Measurements from ENCODE around the gene MAP2K3. TPM values are rescaled to one million over a fixed set of nuclear protein-coding genes. Genes with fewer than 3 reads are reported as not detected.

MAP2K3 gene
- total and polyA plus RNA-seq, 2 donors (not counting 3 experiments of a cell fraction or from before 2014, with no cell fraction given) = 15.3 to 36.3 TPM

- Histone ChIP-seq H3K27ac (ENCODE audit: insufficient read depth, low read depth, low read length) (no peak overlapping the region), H3K4me2 (ENCODE audit: insufficient read depth, low read length) (no peak overlapping the region), H3K36me3 (ENCODE audit: control insufficient read depth in 2 of 2, extremely low read depth in 1 of 2, insufficient read depth in 2 of 2, low read length in 2 of 2) (no peaks in the 10 kb centered on the region), H3K79me2 (ENCODE audit: control insufficient read depth, insufficient read depth, low read length) (no peaks in the 10 kb centered on the region), H2AFZ (ENCODE audit: low read depth, low read length) (no peak overlapping the region), H3K27me3 (ENCODE audit: control insufficient read depth in 2 of 2, insufficient read depth in 2 of 2, low read length in 2 of 2) (no peaks in the 10 kb centered on the region), H3K9me1 (replicated peaks; ENCODE audit: control insufficient read depth, extremely low read depth, insufficient read depth, low read length) (no peaks in the 10 kb centered on the region), H3K9ac (replicated peaks; ENCODE audit: extremely low read depth, insufficient read depth, low read length) (no peak overlapping the region), H3K9me3 (replicated peaks; ENCODE audit: control insufficient read depth, insufficient read depth, low read length) (no peaks in the 10 kb centered on the region), H4K20me1 (replicated peaks; ENCODE audit: control insufficient read depth, extremely low read depth, insufficient read depth, low read length) (no peaks in the 10 kb centered on the region), H3K4me3 (replicated peaks in 1 of 3; ENCODE audit: insufficient read depth in 1 of 3, low read depth in 1 of 3, low read length in 3 of 3) (no peak overlapping the region), H3K4me1 (ENCODE audit: control insufficient read depth, extremely low read depth, insufficient read depth, low read length) (peaks cover 2% of the 10 kb centered on the region)
- no TSS peak for BruUV-seq (replicated peaks)
- intact Hi-C loops (cut with micrococcal nuclease) = no loop called here
- no peak for TF ChIP-seq GATA2 (IDR thresholded peaks at IDR 0.05; ENCODE audit: insufficient read depth, insufficient read length, low read depth, low read length)
- TF ChIP-seq MYC (IDR thresholded peaks at IDR 0.05; ENCODE audit: low read depth, low read length) = no peak
- no peak for TF ChIP-seq POLR2A (IDR thresholded peaks at IDR 0.05; ENCODE audit: low read depth, low read length)
- TF ChIP-seq CTCF (IDR thresholded peaks at IDR 0.05; ENCODE audit: extremely low read depth in 1 of 2, insufficient read depth in 1 of 2, low read depth in 1 of 2, low read length in 2 of 2) = no peak
- TF ChIP-seq EZH2 (IDR thresholded peaks at IDR 0.05; ENCODE audit: borderline replicate concordance, low read depth, low read length, severe bottlenecking) = no peak
- TF ChIP-seq FOS (IDR thresholded peaks at IDR 0.05; ENCODE audit: borderline replicate concordance, insufficient read depth, low read length) = no peak
- TF ChIP-seq, protein P1, sequence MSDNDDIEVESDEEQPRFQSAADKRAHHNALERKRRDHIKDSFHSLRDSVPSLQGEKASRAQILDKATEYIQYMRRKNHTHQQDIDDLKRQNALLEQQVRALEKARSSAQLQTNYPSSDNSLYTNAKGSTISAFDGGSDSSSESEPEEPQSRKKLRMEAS (IDR thresholded peaks at IDR 0.05; ENCODE audit: insufficient read depth, insufficient read length) = no peak
- no peak for TF ChIP-seq JUN (IDR thresholded peaks at IDR 0.05; ENCODE audit: borderline replicate concordance, insufficient read depth, insufficient read length, low read depth)
- TF ChIP-seq POLR2AphosphoS5 (IDR thresholded peaks at IDR 0.05; ENCODE audit: insufficient read depth, low read depth, low read length) = no peak
- ChIA-PET CTCF (interaction anchor here (1.7 kb wide), 1 partner anchor 129 kb away, joined by 5 read pairs; no protein-coding TSS in a partner anchor), POLR2A (no interaction called here)
- DNase-seq (ENCODE audit: low read depth, low spot score) = no peak
- FAIRE-seq = no peak
- dilution Hi-C loops (cut with MboI; ENCODE audit: extremely low pct_ligation_motif_present, low sequenced_read_pairs) = no loop called here
Measured at GRCh38 chr17:21258593-21258992, 25.9 kb upstream of the MAP2K3 start.

Measured in endothelial cell of umbilical vein (primary cell).